Nucleus accumbens (tissue), 56 donors: ENCODE data around the gene SPAG9.
"Not testable (repeated sequence)": the region's sequence is repeated elsewhere in the genome, so short reads cannot be mapped to it uniquely, and the experiment has no call there.

ENCODE experiments used
- DNase-seq, 56 donors: peaks; one replicate each; lab custom pipeline; 2025; lab: John Stamatoyannopoulos, UW

The SPAG9 gene

DNA sequence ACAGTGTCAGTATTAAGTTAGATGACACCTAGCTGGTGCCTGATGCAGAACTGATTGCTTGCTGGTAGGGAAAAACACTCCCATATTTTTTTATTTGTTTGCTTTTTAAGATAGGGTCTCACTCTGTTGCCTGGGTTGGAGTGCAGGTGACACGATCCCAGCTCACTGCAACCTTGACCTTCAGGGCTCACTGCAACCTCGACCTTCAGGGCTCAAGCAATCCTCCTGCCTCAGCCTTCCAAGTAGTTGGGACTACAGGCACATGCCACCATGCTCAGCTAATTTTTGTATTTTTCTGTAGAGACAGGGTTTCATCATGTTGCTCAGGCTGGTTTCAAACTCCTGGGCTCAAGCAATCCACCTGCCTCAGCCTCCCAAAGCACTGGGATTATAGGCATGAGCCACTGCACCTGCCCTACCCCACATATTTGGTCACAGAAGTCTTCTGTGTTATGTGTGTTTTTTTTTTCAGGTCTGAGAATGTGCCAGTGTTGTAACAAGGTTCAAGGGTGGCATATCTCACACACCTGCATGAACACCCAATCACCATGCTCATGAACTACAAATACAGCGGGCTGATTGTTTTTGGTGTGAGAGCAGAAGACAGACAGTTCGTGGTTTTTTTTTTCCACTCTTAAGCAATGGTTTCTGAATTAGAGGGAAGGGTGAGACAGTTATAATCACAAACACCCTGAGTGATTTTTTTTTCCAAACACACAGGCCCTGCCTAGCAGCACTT, 22.8 kb downstream of the SPAG9 start:
- DNase-seq, result no peak

DNA sequence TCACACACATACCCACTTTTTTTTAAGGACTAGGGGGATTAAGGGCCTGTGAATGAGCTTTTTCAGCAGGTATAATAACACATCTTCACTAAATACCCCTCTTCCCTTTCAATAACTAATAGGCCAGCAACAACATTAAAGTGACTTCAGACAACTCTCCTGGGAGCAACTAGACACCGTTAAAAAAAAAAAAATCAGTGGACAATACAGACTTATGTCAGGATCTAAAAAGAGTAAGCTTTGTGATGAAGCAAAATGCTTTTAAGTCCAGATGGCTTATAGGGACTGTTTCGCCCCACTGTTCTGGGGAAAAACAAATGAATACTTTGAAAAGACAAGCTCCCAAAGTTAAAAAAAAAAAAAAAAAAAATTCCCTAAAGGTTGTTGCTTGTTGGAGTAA, 29.0 kb downstream of the SPAG9 start:
- no peak for DNase-seq

DNA sequence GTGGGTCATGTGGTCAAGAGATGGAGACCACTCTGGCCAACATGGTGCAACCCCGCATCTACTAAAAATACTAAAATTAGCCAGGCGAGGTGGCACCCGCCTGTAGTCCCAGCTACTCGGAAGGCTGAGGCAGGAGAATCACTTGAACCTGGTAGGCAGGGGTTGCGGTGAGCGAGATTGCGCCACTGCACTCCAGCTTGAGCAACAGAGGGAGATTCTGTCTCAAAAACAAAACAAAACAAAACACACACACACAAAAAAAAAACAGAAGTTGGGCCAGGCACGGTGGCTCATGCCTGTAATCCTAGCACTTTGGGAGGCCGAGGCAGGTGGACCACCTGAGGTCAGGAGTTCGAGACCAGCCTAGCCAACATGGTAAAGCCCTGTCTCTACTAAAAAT, 31.8 kb downstream of the SPAG9 start:
- not testable (repeated sequence) for DNase-seq

DNA sequence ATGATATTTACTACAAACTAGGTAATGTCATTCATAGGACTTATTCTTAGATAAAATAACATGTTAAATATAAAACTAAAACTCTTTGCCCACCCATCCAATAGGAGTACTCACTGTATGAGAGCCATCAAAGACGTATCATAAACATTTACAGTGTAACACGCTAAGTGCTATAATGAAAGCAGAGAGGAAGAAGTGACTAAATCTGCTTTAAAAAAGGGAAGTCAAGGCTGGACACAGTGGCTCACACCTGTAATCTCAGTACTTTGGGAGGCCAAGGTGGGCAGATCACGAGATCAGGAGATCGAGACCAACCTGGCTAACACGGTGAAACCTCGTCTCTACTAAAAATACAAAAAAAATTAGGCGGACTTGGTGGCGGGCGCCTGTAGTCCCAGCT, 32.4 kb downstream of the SPAG9 start:
- DNase-seq, result no peak

DNA sequence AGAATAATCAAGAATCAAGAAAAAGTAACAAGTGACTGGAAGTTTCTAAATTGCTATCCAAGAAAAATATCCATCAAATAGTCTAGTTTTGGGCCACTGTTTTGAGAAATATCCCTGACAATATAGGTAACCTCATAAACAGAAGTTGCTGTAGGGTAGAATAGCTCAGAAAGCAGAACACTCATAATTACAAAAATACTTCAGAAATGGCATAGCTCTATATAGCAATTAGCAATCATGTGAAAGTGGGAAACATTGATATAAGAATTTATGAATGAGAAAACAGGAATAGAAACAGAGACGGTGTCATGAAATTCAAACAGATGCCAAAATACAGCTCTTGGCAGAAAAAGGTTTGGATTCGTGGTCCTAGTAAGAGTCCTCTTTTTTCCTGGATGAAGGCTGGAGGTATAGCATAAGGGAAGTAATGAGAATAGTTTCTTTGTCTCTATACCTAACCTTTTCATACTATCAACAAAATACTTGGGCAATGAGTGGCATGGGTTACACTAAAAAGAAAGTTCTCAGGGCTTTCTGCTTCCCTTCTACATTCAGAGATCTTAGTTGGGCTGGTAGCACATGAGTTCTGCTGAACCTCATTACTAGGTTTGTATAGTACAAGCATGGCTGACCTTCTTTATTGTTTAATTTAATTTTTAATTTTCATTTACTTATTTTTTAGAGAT, 33.5 kb downstream of the SPAG9 start:
- DNase-seq, result no peak

DNA sequence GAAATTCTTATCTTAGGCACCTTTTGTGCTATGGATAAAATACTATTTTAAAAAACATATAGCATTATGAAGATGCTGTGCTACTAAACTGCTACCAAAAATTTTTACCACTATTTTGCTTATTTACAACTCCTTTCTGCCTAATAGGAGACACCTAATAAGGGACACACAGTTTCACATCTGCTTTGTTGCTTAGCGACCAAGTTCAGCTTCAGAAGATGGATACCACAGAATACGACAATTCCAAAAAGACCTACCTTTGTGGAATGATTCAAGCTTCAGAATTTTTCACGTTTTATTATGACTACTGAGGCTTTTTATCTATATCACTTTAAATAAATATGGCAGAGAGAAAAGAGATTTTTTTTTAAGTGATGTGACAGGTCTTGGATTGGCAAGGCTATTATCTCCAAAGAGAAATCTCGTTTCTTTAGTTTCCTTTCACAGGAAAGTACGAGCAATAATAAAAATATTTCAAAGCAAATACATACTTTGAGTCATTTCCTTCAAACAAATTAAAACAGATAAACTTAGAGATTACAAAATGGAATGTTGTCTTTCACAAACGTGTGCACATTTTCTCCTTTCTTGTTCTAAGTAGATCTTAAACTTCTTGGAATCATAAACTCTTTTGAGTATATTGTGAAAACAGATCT, 35.4 kb downstream of the SPAG9 start:
- no peak for DNase-seq

DNA sequence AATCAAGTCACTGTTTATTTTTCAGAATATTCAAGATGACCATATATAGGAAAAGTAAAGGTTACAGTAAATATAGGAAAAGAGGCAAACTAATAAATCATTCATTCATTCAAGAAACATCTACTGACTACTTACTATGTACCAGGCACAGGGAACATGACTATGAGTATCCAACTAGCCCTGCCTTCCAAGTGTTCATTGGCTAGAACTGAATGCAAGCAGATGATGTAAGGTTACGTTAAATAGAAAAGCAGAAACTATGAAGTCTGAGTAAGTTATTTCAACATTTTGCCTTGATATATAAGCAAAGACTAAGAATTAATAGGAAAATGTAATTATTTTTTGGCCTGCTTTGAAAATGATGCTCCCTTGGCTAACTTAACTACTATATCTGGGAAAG, 36.7 kb downstream of the SPAG9 start:
- no peak for DNase-seq

DNA sequence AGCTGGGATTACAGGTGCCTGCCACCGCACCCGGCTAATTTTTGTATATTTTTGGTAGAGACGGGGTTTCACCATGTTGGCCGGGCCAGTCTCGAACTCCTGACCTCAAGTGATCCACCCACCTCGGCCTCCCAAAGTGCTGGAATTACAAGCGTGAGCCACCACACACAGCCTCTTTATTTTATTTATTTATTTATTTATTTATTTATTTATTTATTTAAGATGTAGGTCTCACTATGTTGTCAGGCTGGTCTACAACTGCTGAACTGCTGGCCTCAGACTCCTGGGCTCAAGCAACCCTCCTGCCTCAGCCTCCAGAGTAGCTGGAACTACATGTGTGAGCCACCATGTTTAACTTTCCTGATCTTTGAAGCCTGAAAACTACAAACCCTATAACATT, 37.3 kb downstream of the SPAG9 start:
- not testable (repeated sequence) for DNase-seq

DNA sequence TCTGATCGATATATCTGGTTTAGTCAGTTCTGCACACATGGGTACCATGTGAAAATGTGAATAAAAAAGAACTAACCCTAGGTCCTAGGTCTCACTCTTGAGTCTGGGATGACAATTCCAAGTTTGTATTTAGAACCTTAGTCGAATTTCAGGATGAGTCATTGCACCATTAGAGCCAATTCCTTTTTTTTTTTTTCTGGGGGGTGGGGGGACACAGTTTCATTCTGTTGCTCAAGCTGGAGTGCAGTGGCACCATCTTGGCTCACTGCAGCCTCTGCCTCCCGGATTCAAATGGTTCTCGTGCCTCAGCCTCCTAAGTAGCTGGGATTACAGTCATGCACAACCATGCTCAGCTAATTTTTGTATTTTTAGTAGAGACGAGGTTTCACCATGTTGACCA, 41.6 kb downstream of the SPAG9 start:
- no peak for DNase-seq

DNA sequence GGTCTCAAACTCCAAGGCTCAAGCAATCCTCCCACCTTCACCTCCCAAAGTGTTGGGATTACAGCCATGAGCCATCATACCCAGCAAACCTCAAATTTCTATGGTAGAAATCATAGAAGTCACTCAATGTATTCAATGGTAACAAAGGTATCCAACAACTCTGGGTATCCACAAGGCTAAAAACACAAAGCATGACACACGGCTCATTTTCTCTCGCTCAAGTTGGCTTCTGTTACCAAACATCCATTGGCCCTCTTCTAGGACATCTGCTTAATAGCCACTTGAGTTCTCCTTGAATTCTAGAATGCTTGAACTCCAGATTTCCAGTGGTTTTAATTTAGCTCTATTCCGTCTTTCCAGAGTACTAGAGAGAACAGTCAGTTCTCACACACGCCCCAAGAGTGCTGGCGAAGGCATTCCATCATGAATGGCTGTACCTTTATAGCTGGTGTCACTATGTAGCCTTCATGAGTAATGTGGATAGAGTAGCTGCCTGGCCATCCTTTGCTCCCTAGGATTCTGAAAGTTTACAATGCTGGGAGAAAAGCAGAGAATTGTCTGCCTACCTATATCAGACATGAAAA, 42.6 kb downstream of the SPAG9 start:
- no peak for DNase-seq

DNA sequence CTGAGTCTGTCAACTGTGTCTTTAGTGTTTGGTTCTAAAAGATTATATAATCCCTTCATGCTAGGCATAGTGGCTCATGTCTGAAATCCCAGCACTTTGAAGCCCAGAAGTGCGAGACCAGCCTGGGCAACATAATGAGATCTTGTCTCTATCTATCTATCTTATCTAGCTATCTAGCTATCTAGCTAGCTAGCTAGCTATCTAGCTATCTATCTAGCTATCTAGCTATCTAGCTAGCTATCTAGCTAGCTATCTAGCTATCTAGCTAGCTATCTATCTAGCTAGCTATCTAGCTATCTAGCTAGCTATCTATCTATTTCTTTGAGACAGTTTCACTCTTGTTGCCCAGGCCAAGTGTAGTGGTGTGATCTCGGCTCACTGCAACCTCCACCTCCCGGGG, 43.8 kb downstream of the SPAG9 start:
- no peak for DNase-seq

DNA sequence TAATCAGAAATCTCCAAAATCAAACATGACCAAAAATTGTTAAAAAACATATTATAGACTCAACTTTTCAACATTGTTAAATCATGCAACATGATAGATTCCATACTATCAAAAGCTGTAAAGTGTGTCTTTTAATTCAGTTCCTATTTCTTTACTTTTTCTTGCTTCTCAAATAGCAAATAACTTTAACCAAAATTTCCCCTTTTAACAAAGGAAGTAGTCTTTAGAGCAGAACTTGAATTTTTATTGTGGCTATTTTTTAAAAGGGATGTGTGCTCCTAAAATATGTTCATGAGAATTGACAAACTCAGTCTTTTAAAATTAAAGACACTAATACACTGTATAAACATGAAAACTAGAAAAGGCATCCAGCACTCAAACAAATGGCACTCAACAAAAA, 49.1 kb downstream of the SPAG9 start:
- DNase-seq, result no peak

DNA sequence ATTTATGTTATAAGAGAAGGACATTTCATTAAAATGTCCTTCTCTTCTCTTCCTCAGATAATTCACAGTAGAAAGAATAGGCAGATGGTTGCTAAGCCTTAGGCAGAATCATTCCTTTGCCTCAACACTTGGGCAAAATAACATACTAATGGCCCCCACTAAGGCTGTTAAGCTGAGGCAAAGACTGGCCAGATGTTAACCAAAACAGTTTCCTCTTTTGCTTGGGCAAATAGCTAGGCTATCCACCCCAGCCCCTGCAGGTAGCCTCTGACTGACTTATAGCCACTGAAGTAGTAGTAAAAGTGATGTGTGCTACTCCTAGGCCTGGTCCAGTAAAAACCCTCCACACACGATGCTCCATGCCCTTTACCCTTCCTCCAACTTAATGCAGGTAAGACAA, 55.2 kb downstream of the SPAG9 start:
- no peak for DNase-seq

DNA sequence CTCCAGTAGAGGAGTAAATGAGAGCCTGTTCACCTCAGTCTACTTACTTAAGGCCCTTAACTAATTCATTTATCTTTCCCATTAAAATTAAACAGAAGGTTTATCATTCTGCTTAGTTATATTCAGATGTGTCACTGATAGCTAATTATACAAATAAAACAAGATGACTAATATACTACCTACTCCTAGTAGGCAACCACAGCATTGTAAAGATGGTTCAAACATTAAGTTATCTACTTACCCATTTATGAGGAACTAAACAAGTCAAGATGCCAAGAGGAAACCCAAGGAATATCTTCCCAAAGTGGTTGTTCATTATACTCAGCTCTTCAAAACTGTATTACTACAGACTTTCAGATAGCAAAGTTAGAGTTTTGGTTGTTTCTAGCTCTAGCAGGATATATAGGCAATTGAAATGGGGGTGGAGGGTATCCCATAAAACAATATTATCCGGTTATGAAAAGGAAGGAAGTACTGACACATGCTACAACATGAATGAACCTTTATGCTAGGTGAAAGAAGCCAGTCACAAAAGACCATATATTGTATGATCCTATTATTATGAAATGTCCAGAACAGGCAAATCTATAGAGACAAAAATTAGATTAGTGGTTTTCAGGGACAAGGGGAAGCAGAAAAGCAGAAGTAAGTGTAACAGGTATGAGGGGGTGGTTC, 56.5 kb downstream of the SPAG9 start:
- no peak for DNase-seq

DNA sequence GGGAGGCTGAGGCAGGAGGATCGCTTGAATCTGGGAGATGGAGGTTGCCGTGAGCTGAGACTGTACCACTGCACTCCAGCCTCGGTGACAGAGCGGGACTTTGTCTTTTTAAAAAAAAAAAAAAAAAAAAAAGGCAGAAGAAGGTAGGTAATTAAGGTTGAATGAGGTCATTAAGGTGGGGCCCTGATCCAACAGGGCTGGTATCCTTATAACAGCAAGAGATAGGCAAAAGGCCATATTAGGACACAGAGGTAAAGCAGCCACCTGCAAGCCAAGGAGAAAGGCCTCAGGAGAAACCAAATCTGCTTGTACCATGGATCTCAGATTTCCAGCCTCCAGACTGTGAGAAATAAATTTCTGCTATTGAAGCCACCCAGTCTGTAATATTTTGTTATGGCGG, 60.3 kb downstream of the SPAG9 start:
- no peak for DNase-seq

DNA sequence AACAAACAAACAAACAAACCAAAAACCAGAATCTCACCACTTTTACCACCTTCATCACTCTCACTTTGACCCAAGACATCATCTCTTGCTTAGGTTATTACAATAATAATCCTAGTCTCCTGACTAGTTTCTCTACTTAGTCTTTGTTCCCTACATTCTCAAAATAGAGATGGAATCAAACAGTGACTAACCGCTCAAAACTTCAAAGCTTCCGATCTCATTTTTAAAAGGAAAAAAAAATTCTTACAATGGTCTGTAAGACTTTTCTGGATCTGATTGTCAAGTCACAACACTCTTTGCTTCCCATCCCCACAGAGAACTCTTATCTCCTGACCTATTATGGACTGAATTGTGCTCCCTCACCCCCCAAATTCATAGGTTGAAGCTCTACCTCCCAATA, 60.9 kb downstream of the SPAG9 start:
- no peak for DNase-seq

DNA sequence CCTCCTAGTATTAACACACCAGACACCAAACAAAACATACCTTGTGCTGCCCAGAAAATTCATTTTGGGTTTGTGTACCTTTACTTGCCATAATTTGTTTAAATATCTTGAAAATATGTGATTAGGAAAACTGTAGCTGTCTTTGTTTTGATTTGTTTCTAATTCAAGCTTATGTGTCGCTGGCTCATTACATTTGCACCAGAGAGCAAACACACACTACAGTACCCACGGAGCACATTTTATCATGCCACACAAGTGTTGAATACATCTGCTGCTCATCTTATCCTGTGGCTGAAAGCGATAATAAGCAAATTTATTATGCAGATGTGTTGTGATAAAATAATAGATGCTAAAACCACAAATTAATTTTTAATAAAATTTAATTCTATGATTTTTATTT, 63.1 kb downstream of the SPAG9 start:
- DNase-seq, result no peak

DNA sequence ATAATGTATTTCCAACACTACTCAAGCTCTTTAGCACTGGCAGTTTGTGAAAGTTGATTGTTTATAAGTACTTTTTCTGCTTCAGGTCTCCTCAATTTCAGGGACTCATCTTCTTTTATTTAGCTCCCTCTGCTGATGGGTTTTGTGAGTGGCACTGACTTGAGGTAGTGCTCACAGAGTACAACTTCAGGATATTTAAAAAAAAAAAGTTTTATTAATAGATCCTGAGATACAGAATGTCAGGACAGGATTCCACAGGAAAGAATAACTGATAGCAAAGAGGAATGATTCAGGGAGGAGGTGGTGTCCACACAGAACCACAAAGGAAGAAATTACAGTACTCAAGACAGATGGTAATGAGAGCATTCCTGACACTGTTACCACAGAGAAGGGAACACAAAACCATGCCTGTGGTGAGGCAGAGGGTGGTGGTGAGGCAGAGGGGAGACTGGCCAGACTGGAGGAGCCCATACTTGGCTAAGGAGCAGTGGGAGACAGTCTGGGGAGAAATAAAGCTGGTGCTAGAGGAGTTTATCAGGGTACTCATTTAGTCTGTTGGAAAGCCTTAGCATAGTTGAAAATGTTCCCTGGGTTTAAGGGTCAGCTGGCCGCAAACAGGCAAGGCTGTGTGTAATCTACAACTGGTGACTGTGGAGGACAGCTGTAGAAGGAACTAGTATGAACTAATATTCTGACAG, 63.7 kb downstream of the SPAG9 start:
- peak in 19 of 56 donors; percentile 3 to 47 (median 16) for DNase-seq

DNA sequence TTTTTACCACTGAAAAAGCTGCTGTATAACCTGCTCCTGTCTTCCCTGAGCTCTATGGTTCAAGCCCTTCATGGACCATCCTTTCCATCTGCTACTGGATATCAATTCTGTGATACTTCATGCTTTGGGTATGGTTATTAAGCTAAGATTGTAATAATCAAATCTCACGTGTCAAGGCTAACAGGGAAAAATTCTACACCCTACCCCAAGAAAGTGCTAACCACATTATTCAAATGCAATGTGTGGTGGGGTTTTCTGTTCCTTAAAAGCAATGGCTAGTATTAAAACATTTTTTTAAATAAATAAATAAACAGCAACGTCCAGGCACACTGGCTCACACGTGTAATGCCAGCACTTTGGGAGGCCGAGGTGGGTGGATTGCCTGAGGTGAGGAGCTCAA, 65.9 kb downstream of the SPAG9 start:
- no peak for DNase-seq

DNA sequence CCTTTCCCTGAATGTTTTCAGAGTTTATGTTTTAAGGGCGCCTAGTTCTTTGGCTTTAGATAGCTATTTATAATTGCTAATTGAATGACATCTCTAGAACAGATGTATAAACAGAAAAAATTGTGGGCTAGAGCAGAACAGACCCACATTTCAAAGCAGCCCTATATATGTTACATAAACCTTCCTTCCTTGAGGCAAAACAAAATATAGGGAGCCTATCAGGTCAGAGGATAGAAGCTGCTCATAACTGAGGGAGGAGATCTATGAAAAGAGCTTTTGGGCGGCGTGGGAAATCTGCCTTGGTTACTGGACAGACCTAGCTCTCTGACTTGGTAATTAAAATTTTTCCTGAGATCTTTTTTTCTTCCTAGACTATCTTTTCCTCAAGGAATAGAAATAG, 68.4 kb downstream of the SPAG9 start:
- no peak for DNase-seq
